Osteoblast (primary cell): Measurements from ENCODE around the gene DDX47. TPM values are rescaled to one million over a fixed set of nuclear protein-coding genes. Genes with fewer than 3 reads are reported as not detected.
A peak's percentile ranks its signal among the peaks of the same experiment; 100 is the strongest.
"Not testable (repeated sequence)": the region's sequence is repeated elsewhere in the genome, so short reads cannot be mapped to it uniquely, and the experiment has no call there.

Experiments
- DNase-seq: peaks from one replicate; pipeline ENCODE4 v3.0.0; 2011; ENCODE audit warnings: low spot score, mixed read lengths; ENCODE audit not compliant: insufficient read length; ENCODE audit errors: missing footprints
- H2AFZ ChIP-seq: 2 replicates; pipeline ENCODE4 v1.6.0; 2011; ENCODE audit warnings: mild to moderate bottlenecking, low read length
- H3K27ac ChIP-seq: 2 replicates; pipeline ENCODE4 v1.5.1; 2011; ENCODE audit warnings: mild to moderate bottlenecking, low read depth, low read length, moderate library complexity
- H3K27me3 ChIP-seq: 2 replicates; pipeline ENCODE4 v1.6.0; 2012; ENCODE audit warnings: mild to moderate bottlenecking, control low read depth, inconsistent platforms, low read length, moderate library complexity; ENCODE audit not compliant: insufficient read depth
- H3K36me3 ChIP-seq: 2 replicates; pipeline ENCODE4 v1.5.1; 2011; ENCODE audit warnings: mild to moderate bottlenecking, low read length, control low read depth, moderate library complexity; ENCODE audit not compliant: insufficient read depth
- H3K4me1 ChIP-seq: 2 replicates; pipeline ENCODE4 v1.5.1; 2011; ENCODE audit warnings: mild to moderate bottlenecking, low read length, control low read depth, moderate library complexity; ENCODE audit not compliant: insufficient read depth
- H3K4me2 ChIP-seq: 2 replicates; pipeline ENCODE4 v1.6.0; 2011; ENCODE audit warnings: mild to moderate bottlenecking, low read length; ENCODE audit not compliant: insufficient read depth
- H3K4me3 ChIP-seq: fragments of 200-600 bp; sonication (generic); 3 replicates; pipeline ENCODE4 v1.5.1; 2012; ENCODE audit warnings: mild to moderate bottlenecking, low read length, inconsistent platforms; ENCODE audit not compliant: insufficient read depth
- H3K79me2 ChIP-seq: 2 replicates; pipeline ENCODE4 v1.6.0; 2012; ENCODE audit warnings: mild to moderate bottlenecking, low read length, control low read depth, inconsistent platforms; ENCODE audit not compliant: insufficient read depth
- H3K9me3 ChIP-seq: 2 replicates; pipeline ENCODE4 v1.5.1; 2011; ENCODE audit warnings: low read depth, low read length, control low read depth
- H4K20me1 ChIP-seq: 2 replicates; pipeline ENCODE4 v1.6.0; 2012; ENCODE audit warnings: mild to moderate bottlenecking, low read length, control low read depth; ENCODE audit not compliant: insufficient read depth
- total RNA-seq: library from RNA; depleted of rRNA; stranded (reverse); fragments of >200 nt; gene quantifications from 2 replicates; pipeline ENCODE4 v1.2.3, GENCODE V29; 2012
- TF ChIP-seq, protein P1 (sequence below): IDR thresholded peaks from 2 replicates; pipeline ENCODE4 v1.5.1; 2011; ENCODE audit warnings: mild to moderate bottlenecking, low read depth, low read length, moderate library complexity; ENCODE audit errors: extremely low read depth

Gene DDX47
- total RNA-seq, 1 donor, result 60.8 TPM

DNA sequence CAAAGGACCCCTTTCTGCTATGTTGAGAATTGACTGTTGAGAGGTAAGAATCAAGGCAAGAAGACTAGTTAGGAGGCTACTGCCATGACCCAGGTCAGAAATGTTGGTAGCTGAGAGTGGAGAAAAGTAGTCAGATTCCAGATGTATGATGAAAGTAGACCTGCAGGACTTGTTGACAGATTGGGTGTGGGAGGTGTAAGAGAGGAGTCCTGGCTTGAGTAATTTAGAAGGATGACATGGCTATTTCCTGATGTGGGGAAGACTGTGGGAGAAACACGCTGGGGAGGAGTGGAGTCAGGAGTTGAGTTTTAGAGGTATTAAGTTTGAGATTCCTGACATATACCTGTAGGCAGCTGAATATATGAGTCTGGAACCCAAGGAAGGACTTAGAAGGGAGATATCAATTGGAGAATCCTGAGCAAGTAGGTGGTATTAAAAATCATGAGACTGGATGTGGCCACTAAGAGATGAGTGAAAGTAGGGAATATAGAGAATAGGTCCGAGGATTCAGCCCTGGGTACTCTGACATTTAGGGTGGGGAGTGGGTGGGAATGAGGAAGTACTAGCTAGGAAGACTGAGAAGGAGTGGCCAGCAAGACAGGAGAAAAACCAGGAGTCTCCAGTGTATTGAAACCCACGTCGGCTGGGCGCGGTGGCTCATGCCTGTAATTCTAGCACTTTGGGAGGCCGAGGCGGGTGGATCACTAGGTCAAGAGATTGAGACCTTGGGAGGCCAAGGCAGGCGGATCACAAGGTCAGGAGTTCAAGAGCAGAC lies 12.6 kb upstream of the DDX47 start:
- H3K36me3 ChIP-seq, result no peaks in the 10 kb centered on the region
- DNase-seq, result no peak
- H3K4me2 ChIP-seq, result no peak overlapping the region
- H3K9me3 ChIP-seq, result no peaks in the 10 kb centered on the region
- no peak overlapping the region for H3K4me3 ChIP-seq
- H2AFZ ChIP-seq, result no peak overlapping the region
- no peaks in the 10 kb centered on the region for H3K27me3 ChIP-seq
- peak overlapping the region; percentile 24 for H3K27ac ChIP-seq
- peaks cover 22% of the 10 kb centered on the region for H3K4me1 ChIP-seq
- no peaks in the 10 kb centered on the region for H3K79me2 ChIP-seq
- no peaks in the 10 kb centered on the region for H4K20me1 ChIP-seq
- TF ChIP-seq, protein P1, sequence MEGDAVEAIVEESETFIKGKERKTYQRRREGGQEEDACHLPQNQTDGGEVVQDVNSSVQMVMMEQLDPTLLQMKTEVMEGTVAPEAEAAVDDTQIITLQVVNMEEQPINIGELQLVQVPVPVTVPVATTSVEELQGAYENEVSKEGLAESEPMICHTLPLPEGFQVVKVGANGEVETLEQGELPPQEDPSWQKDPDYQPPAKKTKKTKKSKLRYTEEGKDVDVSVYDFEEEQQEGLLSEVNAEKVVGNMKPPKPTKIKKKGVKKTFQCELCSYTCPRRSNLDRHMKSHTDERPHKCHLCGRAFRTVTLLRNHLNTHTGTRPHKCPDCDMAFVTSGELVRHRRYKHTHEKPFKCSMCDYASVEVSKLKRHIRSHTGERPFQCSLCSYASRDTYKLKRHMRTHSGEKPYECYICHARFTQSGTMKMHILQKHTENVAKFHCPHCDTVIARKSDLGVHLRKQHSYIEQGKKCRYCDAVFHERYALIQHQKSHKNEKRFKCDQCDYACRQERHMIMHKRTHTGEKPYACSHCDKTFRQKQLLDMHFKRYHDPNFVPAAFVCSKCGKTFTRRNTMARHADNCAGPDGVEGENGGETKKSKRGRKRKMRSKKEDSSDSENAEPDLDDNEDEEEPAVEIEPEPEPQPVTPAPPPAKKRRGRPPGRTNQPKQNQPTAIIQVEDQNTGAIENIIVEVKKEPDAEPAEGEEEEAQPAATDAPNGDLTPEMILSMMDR, result no peak

DNA sequence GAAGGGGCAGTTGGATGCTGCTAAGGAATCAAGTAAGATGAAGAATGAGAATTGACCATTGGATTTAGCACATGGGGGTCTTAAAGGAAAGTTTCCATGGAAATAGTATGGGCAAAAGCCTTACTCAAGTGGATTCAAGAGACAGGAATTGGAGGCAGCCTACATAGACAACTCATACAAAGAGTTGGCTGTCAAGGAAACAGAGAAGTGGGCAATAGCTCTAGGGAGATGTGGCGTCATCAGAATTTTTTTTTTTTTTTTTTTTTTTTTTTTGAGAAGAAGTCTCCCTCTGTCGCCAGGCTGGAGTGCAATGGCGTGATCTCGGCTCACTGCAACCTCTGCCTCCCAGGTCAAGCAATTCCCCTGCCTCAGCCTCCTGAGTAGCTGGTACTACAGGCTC lies 11.5 kb upstream of the DDX47 start:
- DNase-seq, result not testable (repeated sequence)

DNA sequence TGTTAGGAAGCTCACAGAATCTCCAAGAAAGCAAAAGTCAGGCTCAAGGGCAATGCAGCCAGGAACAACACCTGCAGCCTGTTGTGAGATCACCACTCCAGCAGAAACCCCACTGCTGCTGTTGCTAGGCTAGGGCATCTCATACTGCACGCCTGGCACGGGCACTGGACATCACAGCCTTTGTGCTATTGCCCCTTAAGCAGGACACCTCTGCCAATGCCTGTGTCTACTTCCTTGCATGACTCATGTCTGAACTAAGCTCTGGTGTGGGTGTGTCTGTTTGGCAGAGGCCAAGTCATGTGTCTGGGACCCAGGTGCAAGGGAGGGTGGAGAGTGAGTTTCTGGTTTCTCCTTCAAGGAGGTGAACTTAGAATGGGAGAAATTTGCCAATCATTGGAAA lies 10.0 kb upstream of the DDX47 start:
- Histone ChIP-seq H3K79me2 (no peaks in the 10 kb centered on the region), H4K20me1 (no peaks in the 10 kb centered on the region), H3K4me2 (no peak overlapping the region), H3K27ac (peak overlapping the region; percentile 70), H3K27me3 (no peaks in the 10 kb centered on the region), H3K4me3 (no peak overlapping the region), H3K36me3 (no peaks in the 10 kb centered on the region), H3K9me3 (no peaks in the 10 kb centered on the region), H3K4me1 (peaks cover 30% of the 10 kb centered on the region), H2AFZ (no peak overlapping the region)
- TF ChIP-seq, protein P1, result no peak
- DNase-seq, result peak; percentile 84

More for the DNA sequence above, 11.5 kb upstream of the DDX47 start:
- H4K20me1 ChIP-seq, H2AFZ ChIP-seq, H3K4me2 ChIP-seq, H3K79me2 ChIP-seq, H3K9me3 ChIP-seq, H3K36me3 ChIP-seq, H3K27ac ChIP-seq, H3K27me3 ChIP-seq, H3K4me3 ChIP-seq: not testable (repeated sequence)
- H3K4me1 ChIP-seq, result peaks cover 22% of the 10 kb centered on the region

DNA sequence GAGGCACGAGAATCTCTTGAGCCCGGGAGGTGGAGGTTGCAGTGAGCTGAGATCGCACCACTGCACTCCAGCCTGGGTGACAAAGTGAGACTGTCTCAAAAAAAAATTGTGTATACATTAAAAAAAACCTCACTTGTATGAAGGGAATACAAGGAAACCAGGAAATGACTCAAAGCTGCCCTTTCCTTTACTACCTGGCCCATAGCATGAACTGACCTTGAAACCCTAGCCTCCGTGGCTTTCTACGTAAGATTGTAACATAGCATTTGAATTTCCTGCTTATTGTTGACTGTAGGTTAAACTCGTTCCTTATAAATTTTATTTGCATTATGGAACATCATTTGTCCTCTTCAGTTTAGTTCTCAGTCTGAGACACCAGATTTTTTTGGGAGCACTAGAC lies 9.1 kb upstream of the DDX47 start:
- Histone ChIP-seq H3K27ac (peak overlapping the region; percentile 70), H2AFZ (no peak overlapping the region), H4K20me1 (no peaks in the 10 kb centered on the region), H3K4me2 (peak overlapping the region; percentile 70), H3K27me3 (no peaks in the 10 kb centered on the region), H3K4me1 (peaks cover 34% of the 10 kb centered on the region), H3K9me3 (no peaks in the 10 kb centered on the region), H3K79me2 (no peaks in the 10 kb centered on the region), H3K4me3 (no peak overlapping the region), H3K36me3 (no peaks in the 10 kb centered on the region)
- DNase-seq, result peak; percentile 19
- TF ChIP-seq, protein P1, result no peak
